AG08395 (cell line): ENCODE measurements around the gene DIO1.

Source experiments
- DNase-seq: peaks from one replicate; pipeline ENCODE4 v3.0.0; 2012; ENCODE audit warnings: mixed read lengths, low spot score

Gene DIO1

GRCh38 chr1:53894644-53895043 lies 657 bp downstream of the DIO1 start:
- no peak for DNase-seq

GRCh38 chr1:53895421-53895820 lies 1.4 kb downstream of the DIO1 start:
- DNase-seq: no peak

GRCh38 chr1:53896635-53897229 lies 2.7 kb downstream of the DIO1 start:
- peak; percentile 84 for DNase-seq

- DNase-seq: peak; percentile 9
These were observed 5.2 kb downstream of the DIO1 start for GRCh38 chr1:53899206-53899628.

GRCh38 chr1:53899708-53900107 lies 5.7 kb downstream of the DIO1 start:
- DNase-seq: no peak

GRCh38 chr1:53902235-53903138 lies 8.5 kb downstream of the DIO1 start:
- no peak for DNase-seq

GRCh38 chr1:53905509-53905908 lies 11.5 kb downstream of the DIO1 start:
- DNase-seq: no peak

GRCh38 chr1:53906121-53906520 lies 12.1 kb downstream of the DIO1 start:
- no peak for DNase-seq

- no peak for DNase-seq
These were observed 16.0 kb downstream of the DIO1 start for GRCh38 chr1:53909946-53910345.

GRCh38 chr1:53911442-53911841 lies 17.5 kb downstream of the DIO1 start:
- no peak for DNase-seq

- no peak for DNase-seq
These were observed 19.5 kb downstream of the DIO1 start for GRCh38 chr1:53913352-53914033.

- no peak for DNase-seq
These were observed 24.4 kb downstream of the DIO1 start for GRCh38 chr1:53918343-53918742.

- DNase-seq: no peak
These were observed 25.7 kb downstream of the DIO1 start for GRCh38 chr1:53919675-53920066.

- DNase-seq: no peak
These were observed 33.4 kb downstream of the DIO1 start for GRCh38 chr1:53927376-53927881.

GRCh38 chr1:53929246-53929960 lies 35.4 kb downstream of the DIO1 start:
- DNase-seq: no peak

GRCh38 chr1:53930932-53931331 lies 36.9 kb downstream of the DIO1 start:
- no peak for DNase-seq

GRCh38 chr1:53931523-53931922 lies 37.5 kb downstream of the DIO1 start:
- no peak for DNase-seq

- no peak for DNase-seq
These were observed 40.3 kb downstream of the DIO1 start for GRCh38 chr1:53934170-53934765.

GRCh38 chr1:53936430-53936829 lies 42.4 kb downstream of the DIO1 start:
- DNase-seq: no peak

- DNase-seq: no peak
These were observed 44.3 kb downstream of the DIO1 start for GRCh38 chr1:53938136-53938830.
